ENCODE measurements around the gene TBCEL. TPM values are rescaled to one million over a fixed set of nuclear protein-coding genes. Genes with fewer than 3 reads are reported as not detected.

Gene TBCEL
- total and polyA plus RNA-seq, 12 donors: 3.9 to 39.9 (median 28.8) TPM

DNA sequence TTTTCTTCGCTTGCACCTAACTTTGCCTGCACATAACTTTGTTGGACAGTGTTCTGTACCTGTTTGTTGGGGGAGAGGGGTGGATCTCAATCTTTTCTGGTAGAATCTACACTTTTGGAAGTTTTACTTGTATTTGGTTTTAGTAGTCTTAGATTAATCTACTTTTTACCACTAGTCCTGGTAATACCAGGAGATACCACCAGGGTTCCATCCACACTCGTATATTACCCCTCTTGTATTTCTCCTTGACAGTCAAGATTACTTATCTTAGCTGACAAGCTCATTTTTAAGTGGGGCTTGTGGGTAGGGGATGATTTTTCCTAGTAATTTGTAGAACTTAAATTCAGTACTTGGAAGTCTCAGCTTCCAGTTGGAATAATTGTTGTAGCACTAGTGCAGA, 39.8 kb downstream of the TBCEL start:
- Histone ChIP-seq H3K4me1 (peaks cover 0 to 11% (median 0%) of the 10 kb centered on the region in 9 donors), H3K4me3 (no peak overlapping the region), H3K36me3 (peaks cover 0 to 97% (median 28%) of the 10 kb centered on the region in 9 donors), H3K27me3 (no peaks in the 10 kb centered on the region), H3K9me3 (no peaks in the 10 kb centered on the region), H3K27ac (no peak overlapping the region)
- DNase-seq (no peak), ATAC-seq (no peak)
- intact Hi-C loops (cut with DNase I): no loop called here
- TF ChIP-seq, protein P1, sequence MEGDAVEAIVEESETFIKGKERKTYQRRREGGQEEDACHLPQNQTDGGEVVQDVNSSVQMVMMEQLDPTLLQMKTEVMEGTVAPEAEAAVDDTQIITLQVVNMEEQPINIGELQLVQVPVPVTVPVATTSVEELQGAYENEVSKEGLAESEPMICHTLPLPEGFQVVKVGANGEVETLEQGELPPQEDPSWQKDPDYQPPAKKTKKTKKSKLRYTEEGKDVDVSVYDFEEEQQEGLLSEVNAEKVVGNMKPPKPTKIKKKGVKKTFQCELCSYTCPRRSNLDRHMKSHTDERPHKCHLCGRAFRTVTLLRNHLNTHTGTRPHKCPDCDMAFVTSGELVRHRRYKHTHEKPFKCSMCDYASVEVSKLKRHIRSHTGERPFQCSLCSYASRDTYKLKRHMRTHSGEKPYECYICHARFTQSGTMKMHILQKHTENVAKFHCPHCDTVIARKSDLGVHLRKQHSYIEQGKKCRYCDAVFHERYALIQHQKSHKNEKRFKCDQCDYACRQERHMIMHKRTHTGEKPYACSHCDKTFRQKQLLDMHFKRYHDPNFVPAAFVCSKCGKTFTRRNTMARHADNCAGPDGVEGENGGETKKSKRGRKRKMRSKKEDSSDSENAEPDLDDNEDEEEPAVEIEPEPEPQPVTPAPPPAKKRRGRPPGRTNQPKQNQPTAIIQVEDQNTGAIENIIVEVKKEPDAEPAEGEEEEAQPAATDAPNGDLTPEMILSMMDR (IDR thresholded peaks at IDR 0.05): peak in 7 of 9 donors; percentile 12 to 50 (median 30)
- 81 to 88% methylated on average over 2 of the region's 2 CpGs for WGBS, 2 donors

DNA sequence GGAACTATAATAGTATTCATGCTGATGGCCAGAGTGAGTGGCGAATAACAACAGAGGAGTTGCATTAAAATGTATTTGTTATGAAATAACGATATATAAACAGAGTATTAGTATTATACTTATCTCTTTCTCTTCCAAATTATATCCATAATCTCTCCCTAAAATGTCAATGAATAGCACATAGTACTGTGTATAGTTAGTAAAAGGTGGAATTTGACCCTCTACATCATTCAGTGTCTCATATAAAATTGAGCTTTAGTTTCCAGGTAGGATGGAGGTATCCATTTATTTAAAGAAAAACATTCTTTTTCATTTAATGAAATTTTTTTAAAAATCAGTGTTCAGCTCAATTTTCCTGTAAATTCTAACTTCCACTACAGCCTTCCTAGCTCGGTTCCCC, 42.7 kb downstream of the TBCEL start:
- TF ChIP-seq, protein P1 (IDR thresholded peaks at IDR 0.05): no peak
- Histone ChIP-seq H3K9me3 (no peaks in the 10 kb centered on the region), H3K27me3 (no peaks in the 10 kb centered on the region), H3K27ac (no peak overlapping the region), H3K4me1 (peaks cover 0 to 10% (median 7%) of the 10 kb centered on the region in 9 donors), H3K4me3 (no peak overlapping the region), H3K36me3 (peaks cover 0 to 79% (median 12%) of the 10 kb centered on the region in 9 donors)
- ATAC-seq (no peak), DNase-seq (no peak)
- 96 to 98% methylated on average over 3 of the region's 3 CpGs for WGBS, 2 donors
- intact Hi-C loops (cut with DNase I): no loop called here

DNA sequence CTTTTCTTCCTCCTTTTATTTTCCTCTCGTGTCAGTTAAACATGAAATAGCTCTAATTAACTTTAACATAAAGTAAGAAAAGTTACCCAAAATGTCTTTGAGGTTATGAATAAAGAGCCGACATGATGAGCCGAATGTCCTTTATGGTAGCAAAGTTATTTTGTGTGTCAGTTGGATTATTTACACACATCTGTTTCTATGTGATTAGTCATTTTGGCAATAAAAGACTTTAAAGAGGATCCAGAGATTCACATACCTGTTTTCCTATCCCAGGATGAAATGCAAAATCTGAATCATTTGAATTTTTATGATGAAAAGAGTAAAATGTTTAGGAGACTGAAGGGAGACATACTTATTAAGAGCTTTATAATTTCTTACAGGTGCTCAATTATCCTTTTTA, 43.1 kb downstream of the TBCEL start:
- ATAC-seq (no peak), DNase-seq (no peak)
- Histone ChIP-seq H3K4me3 (no peak overlapping the region), H3K27me3 (no peaks in the 10 kb centered on the region), H3K9me3 (no peaks in the 10 kb centered on the region), H3K4me1 (peaks cover 0 to 15% (median 10%) of the 10 kb centered on the region in 9 donors), H3K27ac (no peak overlapping the region), H3K36me3 (peaks cover 0 to 79% (median 8%) of the 10 kb centered on the region in 9 donors)
- intact Hi-C loops (cut with DNase I): no loop called here
- TF ChIP-seq, protein P1 (IDR thresholded peaks at IDR 0.05): no peak
- 95 to 96% methylated on average over 3 of the region's 3 CpGs for WGBS, 2 donors

GRCh38 chr11:121067453-121067852, 43.6 kb downstream of the TBCEL start:
- Histone ChIP-seq H3K27me3 (no peaks in the 10 kb centered on the region), H3K4me1 (peaks cover 0 to 19% (median 12%) of the 10 kb centered on the region in 9 donors), H3K9me3 (no peaks in the 10 kb centered on the region), H3K27ac (no peak overlapping the region), H3K4me3 (no peak overlapping the region), H3K36me3 (peaks cover 0 to 76% (median 6%) of the 10 kb centered on the region in 9 donors)
- intact Hi-C loops (cut with DNase I): no loop called here
- WGBS, 2 donors: 53 to 83% methylated on average over 2 of the region's 2 CpGs
- DNase-seq (no peak), ATAC-seq (no peak)
- TF ChIP-seq, protein P1 (IDR thresholded peaks at IDR 0.05): no peak
